Adrenal gland (tissue), 5 donors: ENCODE data around the gene SRPK2.

Experiments used
- POLR2A ChIP-seq, 2 donors: fragments of 450-650 bp; IDR thresholded peaks; one replicate each; pipeline ENCODE4 v1.6.1; 2017; ENCODE audit warnings: antibody characterized with exemption in 2 of 2, mild to moderate bottlenecking in 2 of 2, moderate library complexity in 1 of 2
- TF ChIP-seq, protein P1 (sequence below), 6 experiments: fragments of 450-650 bp in 4 of 6; fragments of 200-600 bp in 2 of 6; sonication (generic) in 1 of 6; IDR thresholded peaks; 1 replicate in 5 of 6; 2 replicates in 1 of 6; pipeline versions ENCODE4 v1.5.1 to v1.8.0; 2016 to 2021; ENCODE audit warnings: antibody characterized with exemption in 6 of 6, mild to moderate bottlenecking in 2 of 6, moderate library complexity in 1 of 6
- donor health status: DM: no; HTN: no; CAD: no.

DNA sequence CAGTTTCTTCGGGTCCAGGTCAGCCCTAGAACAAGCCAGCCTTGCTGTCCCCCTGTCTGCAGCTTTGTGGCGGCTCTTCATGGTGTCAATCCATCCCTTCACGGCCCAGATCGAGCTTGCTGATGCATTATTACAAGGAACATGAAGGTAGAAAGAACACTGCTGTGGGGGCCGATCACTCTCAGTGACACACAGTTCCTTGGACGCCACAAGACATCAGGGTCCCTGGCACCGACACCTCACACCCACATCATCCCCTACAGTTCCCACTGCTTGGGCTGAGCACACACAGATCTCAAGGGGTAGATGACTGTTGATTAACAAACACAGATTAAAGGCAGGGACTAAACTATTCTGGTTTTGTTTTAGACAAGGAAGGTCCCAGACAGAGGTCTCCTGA, 255.4 kb downstream of the SRPK2 start:
- TF ChIP-seq, protein P1, sequence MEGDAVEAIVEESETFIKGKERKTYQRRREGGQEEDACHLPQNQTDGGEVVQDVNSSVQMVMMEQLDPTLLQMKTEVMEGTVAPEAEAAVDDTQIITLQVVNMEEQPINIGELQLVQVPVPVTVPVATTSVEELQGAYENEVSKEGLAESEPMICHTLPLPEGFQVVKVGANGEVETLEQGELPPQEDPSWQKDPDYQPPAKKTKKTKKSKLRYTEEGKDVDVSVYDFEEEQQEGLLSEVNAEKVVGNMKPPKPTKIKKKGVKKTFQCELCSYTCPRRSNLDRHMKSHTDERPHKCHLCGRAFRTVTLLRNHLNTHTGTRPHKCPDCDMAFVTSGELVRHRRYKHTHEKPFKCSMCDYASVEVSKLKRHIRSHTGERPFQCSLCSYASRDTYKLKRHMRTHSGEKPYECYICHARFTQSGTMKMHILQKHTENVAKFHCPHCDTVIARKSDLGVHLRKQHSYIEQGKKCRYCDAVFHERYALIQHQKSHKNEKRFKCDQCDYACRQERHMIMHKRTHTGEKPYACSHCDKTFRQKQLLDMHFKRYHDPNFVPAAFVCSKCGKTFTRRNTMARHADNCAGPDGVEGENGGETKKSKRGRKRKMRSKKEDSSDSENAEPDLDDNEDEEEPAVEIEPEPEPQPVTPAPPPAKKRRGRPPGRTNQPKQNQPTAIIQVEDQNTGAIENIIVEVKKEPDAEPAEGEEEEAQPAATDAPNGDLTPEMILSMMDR (IDR thresholded peaks at IDR 0.05) = no peak
- no peak for TF ChIP-seq POLR2A (IDR thresholded peaks at IDR 0.05)
